GM18498 (cell line): ENCODE results near the gene PIP.
"Not testable (repeated sequence)": the region's sequence is repeated elsewhere in the genome, so short reads cannot be mapped to it uniquely, and the experiment has no call there.

Source experiments
- ATAC-seq: cut with Tn5 transposase; IDR thresholded peaks from one replicate; pipeline ENCODE4 v1.9.1; 2021; ENCODE audit warnings: mild to moderate bottlenecking, moderate library complexity; ENCODE audit not compliant: unreplicated experiment

PIP gene

GRCh38 chr7:143176128-143176527, 44.3 kb downstream of the PIP start:
- no peak for ATAC-seq

- no peak for ATAC-seq
These were observed 45.7 kb downstream of the PIP start for GRCh38 chr7:143177374-143178119.

GRCh38 chr7:143180771-143181170, 48.9 kb downstream of the PIP start:
- not testable (repeated sequence) for ATAC-seq

GRCh38 chr7:143181349-143181748, 49.5 kb downstream of the PIP start:
- ATAC-seq = no peak

- ATAC-seq = no peak
These were observed 51.1 kb downstream of the PIP start, which contains the start of gene TAS2R39 for GRCh38 chr7:143183024-143183423. Gene TAS2R39 (plus strand): TSS chr7:143183419. CDS start chr7:143183419, 0 bp downstream.

GRCh38 chr7:143185551-143185950, 53.7 kb downstream of the PIP start:
- no peak for ATAC-seq

GRCh38 chr7:143188994-143189393, 57.1 kb downstream of the PIP start:
- no peak for ATAC-seq
